ENCODE results near the gene METTL25. TPM values are rescaled to one million over a fixed set of nuclear protein-coding genes. Genes with fewer than 3 reads are reported as not detected.
A peak's percentile ranks its signal among the peaks of the same experiment; 100 is the strongest.

Gene METTL25
- total and polyA plus RNA-seq, 10 of the 15 experiments (the other 5 are each of a cell fraction or from before 2014, with no cell fraction given) = 5.6 to 11.3 (median 8.0) TPM

DNA sequence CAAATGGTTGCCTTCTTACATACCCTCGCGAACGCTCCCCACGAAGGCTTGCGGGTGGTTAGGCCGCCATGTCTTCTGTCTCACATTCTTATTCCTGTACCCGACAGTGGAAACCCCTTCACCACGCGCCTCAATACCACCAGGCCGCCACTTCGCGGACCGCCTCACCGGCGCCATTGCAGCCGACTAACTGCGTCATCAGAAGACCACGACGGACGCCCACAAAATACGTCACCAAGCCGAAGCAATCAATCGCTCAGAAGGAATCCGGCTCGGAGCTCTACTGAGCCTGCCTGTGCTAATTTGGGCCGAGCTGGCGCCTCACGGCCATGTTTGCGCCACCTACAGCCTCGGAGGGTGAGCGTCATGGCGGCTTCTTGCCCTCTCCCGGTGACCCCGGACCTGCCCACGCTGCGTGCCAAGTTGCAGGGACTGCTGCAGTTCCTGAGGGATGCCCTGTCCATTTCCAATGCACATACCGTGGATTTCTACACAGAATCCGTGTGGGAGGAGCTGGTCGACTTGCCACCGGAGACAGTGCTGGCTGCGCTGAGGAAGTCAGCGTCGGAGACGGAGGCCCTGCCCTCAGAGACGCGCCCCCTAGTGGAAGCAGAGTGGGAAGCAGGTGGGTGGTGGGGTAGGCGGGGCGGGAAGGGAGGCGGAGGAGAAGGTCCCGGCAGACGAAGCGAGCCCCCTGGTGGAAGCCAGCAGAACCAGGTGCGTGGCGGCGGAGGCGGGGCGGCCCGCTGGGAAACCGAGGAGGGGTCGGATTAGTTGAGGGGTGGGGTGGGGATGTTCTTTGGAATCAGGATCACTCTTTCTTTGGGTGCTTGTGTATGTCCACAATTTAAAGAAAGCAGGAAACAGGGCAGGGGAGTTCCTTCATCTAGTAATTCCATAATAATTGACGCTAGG is at the start of gene METTL25, which contains the start of gene CCDC59 (continued):
- TF ChIP-seq ZNF24 (IDR thresholded peaks at IDR 0.05) = peak; percentile 53; the same call in 1 of the 2 replicates
- TF ChIP-seq, protein P1, sequence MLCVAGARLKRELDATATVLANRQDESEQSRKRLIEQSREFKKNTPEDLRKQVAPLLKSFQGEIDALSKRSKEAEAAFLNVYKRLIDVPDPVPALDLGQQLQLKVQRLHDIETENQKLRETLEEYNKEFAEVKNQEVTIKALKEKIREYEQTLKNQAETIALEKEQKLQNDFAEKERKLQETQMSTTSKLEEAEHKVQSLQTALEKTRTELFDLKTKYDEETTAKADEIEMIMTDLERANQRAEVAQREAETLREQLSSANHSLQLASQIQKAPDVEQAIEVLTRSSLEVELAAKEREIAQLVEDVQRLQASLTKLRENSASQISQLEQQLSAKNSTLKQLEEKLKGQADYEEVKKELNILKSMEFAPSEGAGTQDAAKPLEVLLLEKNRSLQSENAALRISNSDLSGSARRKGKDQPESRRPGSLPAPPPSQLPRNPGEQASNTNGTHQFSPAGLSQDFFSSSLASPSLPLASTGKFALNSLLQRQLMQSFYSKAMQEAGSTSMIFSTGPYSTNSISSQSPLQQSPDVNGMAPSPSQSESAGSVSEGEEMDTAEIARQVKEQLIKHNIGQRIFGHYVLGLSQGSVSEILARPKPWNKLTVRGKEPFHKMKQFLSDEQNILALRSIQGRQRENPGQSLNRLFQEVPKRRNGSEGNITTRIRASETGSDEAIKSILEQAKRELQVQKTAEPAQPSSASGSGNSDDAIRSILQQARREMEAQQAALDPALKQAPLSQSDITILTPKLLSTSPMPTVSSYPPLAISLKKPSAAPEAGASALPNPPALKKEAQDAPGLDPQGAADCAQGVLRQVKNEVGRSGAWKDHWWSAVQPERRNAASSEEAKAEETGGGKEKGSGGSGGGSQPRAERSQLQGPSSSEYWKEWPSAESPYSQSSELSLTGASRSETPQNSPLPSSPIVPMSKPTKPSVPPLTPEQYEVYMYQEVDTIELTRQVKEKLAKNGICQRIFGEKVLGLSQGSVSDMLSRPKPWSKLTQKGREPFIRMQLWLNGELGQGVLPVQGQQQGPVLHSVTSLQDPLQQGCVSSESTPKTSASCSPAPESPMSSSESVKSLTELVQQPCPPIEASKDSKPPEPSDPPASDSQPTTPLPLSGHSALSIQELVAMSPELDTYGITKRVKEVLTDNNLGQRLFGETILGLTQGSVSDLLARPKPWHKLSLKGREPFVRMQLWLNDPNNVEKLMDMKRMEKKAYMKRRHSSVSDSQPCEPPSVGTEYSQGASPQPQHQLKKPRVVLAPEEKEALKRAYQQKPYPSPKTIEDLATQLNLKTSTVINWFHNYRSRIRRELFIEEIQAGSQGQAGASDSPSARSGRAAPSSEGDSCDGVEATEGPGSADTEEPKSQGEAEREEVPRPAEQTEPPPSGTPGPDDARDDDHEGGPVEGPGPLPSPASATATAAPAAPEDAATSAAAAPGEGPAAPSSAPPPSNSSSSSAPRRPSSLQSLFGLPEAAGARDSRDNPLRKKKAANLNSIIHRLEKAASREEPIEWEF (IDR thresholded peaks at IDR 0.05; ENCODE audit: insufficient replicate concordance, low read depth, low read length) = peak; percentile 100
- no peak for TF ChIP-seq EZH2 (IDR thresholded peaks at IDR 0.05; ENCODE audit: borderline replicate concordance, control insufficient read depth, low read depth, low read length)
- TF ChIP-seq CBX5 (IDR thresholded peaks at IDR 0.05; ENCODE audit: low read depth) = peak; percentile 99
- TF ChIP-seq IKZF2 (IDR thresholded peaks at IDR 0.05) = peak; percentile 86 to 90
- peak; percentile 46; the same call in 1 of the 2 replicates for TF ChIP-seq ZNF384 (IDR thresholded peaks at IDR 0.05; ENCODE audit: borderline replicate concordance, low read depth, low read length)
- TF ChIP-seq, protein P2, sequence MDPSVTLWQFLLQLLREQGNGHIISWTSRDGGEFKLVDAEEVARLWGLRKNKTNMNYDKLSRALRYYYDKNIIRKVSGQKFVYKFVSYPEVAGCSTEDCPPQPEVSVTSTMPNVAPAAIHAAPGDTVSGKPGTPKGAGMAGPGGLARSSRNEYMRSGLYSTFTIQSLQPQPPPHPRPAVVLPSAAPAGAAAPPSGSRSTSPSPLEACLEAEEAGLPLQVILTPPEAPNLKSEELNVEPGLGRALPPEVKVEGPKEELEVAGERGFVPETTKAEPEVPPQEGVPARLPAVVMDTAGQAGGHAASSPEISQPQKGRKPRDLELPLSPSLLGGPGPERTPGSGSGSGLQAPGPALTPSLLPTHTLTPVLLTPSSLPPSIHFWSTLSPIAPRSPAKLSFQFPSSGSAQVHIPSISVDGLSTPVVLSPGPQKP (IDR thresholded peaks at IDR 0.05; ENCODE audit: low read depth, low read length) = peak; percentile 84
- TF ChIP-seq LARP7 (IDR thresholded peaks at IDR 0.05) = peak; percentile 96
- peak; percentile 87; the same call in 1 of the 2 replicates for TF ChIP-seq WRNIP1 (IDR thresholded peaks at IDR 0.05; ENCODE audit: borderline replicate concordance, low read depth, low read length)
- peak; percentile 40 for TF ChIP-seq RAD21 (IDR thresholded peaks at IDR 0.05; ENCODE audit: insufficient read depth, low read depth, low read length)
- TF ChIP-seq ESRRA (IDR thresholded peaks at IDR 0.05; ENCODE audit: low read length) = peak; percentile 95; the same call in 1 of the 2 replicates
- TF ChIP-seq NFYA (IDR thresholded peaks at IDR 0.05; ENCODE audit: borderline replicate concordance, low read depth, low read length) = no peak
- TF ChIP-seq ZNF217 (IDR thresholded peaks at IDR 0.05) = no peak; the same call in 1 of the 2 replicates
- TF ChIP-seq SMC3 (IDR thresholded peaks at IDR 0.05; ENCODE audit: borderline replicate concordance, low read length) = peak; percentile 33
- TF ChIP-seq, protein P3, sequence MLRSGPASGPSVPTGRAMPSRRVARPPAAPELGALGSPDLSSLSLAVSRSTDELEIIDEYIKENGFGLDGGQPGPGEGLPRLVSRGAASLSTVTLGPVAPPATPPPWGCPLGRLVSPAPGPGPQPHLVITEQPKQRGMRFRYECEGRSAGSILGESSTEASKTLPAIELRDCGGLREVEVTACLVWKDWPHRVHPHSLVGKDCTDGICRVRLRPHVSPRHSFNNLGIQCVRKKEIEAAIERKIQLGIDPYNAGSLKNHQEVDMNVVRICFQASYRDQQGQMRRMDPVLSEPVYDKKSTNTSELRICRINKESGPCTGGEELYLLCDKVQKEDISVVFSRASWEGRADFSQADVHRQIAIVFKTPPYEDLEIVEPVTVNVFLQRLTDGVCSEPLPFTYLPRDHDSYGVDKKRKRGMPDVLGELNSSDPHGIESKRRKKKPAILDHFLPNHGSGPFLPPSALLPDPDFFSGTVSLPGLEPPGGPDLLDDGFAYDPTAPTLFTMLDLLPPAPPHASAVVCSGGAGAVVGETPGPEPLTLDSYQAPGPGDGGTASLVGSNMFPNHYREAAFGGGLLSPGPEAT (IDR thresholded peaks at IDR 0.05; ENCODE audit: low read depth) = peak; percentile 100
- TF ChIP-seq, protein P4, sequence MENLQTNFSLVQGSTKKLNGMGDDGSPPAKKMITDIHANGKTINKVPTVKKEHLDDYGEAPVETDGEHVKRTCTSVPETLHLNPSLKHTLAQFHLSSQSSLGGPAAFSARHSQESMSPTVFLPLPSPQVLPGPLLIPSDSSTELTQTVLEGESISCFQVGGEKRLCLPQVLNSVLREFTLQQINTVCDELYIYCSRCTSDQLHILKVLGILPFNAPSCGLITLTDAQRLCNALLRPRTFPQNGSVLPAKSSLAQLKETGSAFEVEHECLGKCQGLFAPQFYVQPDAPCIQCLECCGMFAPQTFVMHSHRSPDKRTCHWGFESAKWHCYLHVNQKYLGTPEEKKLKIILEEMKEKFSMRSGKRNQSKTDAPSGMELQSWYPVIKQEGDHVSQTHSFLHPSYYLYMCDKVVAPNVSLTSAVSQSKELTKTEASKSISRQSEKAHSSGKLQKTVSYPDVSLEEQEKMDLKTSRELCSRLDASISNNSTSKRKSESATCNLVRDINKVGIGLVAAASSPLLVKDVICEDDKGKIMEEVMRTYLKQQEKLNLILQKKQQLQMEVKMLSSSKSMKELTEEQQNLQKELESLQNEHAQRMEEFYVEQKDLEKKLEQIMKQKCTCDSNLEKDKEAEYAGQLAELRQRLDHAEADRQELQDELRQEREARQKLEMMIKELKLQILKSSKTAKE (IDR thresholded peaks at IDR 0.05; ENCODE audit: low read depth, poor library complexity, severe bottlenecking) = peak; percentile 79
- no peak for TF ChIP-seq SREBF2 (IDR thresholded peaks at IDR 0.05; ENCODE audit: low read length)
- no peak for TF ChIP-seq BMI1 (IDR thresholded peaks at IDR 0.05; ENCODE audit: borderline replicate concordance)

Data from GM12878 (cell line).